Stimulated activated CD8-positive, alpha-beta memory T cell treated with anti-CD3 and anti-CD28 coated beads, Interleukin-12 subunit alpha, Interleukin-12 subunit beta, amount 100 ng/mL, for 1 hour (primary cell): ENCODE results near the gene MACF1.

Experiments
- DNase-seq: peaks from one replicate; pipeline ENCODE4 v3.0.0-alpha.2; 2020; ENCODE audit warnings: low read depth

MACF1 gene

DNA sequence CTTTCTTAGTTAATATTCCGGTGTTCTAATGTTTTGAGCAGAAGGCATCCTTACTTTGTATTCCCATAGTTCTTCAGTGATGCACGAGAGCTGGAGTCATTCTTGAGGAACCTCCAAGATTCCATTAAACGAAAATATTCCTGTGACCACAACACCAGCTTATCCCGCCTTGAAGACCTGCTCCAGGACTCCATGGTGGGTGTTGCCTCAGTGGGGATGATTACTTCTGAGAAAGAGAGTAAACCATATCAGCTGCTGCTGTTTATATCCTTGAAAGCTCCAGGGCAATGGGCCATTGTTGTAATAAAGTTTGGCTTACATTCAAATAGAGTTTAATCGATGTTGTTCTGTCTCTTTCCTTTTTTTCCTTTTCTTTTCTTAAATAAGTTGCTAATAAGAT is 93.1 kb downstream of the MACF1 start:
- DNase-seq, result no peak

DNA sequence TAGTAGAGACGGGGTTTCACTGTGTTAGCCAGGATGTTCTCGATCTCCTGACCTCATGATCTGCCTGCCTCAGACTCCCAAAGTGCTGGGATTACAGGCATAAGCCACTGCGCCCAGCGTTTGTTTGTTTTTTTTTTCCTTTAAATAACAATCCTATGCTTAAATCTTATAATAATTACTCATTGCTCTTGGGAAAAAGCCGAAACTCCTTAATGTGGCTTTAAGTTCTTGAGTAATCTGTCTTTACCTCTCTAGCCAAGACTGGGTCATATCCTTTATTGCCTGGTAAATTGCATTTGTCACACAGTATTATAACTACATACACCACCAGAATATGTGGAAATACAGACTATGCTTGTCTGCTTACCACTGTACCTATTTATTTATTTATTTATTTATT is 97.1 kb downstream of the MACF1 start:
- DNase-seq, result no peak

DNA sequence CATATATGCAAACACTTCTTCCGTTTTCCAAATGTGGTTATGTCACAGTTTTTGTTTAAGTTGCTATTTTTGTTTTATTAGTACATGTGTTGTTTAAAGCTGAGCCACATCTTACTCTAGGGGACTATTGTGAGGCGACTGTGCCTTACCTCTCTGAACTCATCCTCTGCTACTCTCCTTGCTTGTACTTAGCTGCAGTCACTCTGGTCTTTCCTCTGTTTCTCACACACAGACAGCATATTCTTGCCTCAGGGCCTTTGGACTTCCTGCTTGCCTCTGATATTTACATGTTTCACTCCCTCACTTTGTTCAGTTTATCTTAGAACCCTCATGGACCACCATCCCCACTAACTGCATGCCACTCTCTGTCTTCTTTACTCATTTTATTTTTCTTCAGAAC is 101.1 kb downstream of the MACF1 start:
- DNase-seq, result no peak

DNA sequence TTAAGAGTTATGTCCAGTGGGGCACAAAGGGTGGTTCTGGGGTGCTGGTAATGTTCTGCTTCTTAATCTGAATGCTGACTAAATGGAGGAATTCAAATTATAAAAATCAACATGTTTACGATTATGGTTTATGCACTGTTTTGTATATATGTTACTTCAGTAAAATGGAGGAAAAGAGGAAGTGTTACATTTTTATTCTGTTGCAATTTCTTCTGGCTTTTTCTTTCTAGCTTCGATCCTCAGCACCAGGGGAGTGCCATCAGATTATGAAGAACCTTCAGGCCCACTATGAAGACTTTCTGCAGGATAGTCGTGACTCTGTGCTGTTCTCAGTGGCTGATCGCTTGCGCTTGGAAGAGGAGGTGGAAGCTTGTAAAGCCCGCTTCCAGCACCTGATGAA is 105.5 kb downstream of the MACF1 start:
- DNase-seq, result no peak

DNA sequence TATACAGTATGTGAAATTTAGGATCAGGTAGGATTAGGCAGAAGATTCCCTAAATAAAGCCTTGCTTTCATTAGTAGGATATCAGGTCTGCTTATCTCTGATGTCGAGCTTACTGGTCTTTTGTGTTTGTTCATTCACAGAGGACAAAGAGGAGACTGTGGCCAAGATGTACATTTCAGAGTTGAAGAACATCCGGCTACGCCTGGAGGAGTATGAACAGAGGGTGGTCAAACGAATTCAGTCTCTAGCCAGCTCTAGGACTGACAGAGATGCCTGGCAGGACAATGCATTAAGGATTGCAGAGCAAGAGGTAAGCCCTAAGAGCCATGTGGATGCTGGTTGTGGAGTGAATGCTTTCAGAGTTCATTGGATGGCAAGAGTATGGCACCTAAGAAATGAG is 106.2 kb downstream of the MACF1 start:
- DNase-seq, result no peak

DNA sequence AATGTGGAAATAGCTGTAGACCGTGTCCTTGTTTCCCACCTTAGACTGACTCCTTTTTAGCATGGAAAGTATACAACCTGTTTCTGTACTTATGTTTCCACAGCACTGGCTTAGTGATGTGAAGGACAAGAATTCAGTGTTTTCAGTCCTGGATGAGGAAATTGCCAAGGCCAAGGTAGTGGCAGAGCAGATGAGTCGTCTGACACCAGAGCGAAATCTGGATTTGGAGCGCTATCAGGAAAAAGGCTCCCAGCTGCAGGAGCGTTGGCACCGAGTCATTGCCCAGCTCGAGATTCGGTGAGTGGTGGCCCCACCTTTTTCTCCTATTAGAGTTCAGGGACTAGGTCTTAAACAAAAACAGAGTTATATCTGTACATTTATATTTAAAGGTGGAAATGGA is 112.6 kb downstream of the MACF1 start:
- no peak for DNase-seq

DNA sequence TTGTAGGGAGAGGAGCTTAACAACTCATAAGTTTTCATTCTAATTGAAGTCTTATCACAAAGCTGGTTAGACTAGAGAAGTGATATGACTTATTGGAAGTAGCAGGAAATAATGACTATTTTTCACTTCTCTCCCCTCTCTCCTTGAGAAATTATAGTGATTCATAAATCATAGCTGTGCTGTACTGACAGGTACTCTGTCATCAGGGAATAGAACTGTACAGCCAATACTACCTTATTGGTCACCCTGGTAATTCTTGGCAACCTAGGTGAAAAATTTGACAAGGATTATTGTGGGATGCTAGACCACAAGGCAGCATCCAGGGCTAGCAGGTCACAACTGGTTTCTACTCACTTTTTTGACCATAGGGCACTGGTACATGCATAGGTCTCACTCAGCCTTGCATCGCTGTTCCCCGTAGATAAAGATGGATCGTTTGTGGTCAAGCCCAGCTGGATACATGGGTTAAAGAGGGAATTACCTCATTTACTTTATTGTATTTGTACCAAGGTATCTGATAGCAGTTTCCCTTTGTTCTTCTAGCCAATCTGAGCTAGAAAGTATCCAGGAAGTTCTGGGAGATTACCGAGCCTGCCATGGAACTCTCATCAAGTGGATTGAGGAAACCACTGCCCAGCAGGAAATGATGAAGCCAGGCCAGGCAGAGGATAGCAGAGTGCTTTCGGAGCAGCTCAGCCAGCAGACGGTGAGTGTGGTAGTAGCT is 113.6 kb downstream of the MACF1 start:
- DNase-seq, result no peak

DNA sequence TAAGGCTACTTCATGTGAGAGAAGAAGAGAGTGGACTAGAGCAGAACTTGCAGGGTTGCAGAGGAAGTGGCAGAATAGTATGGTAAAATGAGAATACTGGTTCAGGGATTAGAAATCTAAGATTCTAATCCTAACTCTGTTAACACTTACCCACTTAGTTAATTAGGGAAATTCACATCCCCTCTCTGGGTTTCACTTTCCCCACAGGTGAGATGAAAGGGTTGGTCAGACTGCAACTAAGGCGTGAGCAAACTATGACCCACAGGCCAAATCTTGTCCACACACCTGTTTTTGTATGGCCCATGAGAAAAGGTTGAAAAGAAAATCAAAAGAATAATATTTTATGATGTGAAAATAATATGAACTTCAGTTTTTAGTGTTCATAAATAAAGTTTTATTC is 117.5 kb downstream of the MACF1 start:
- no peak for DNase-seq

DNA sequence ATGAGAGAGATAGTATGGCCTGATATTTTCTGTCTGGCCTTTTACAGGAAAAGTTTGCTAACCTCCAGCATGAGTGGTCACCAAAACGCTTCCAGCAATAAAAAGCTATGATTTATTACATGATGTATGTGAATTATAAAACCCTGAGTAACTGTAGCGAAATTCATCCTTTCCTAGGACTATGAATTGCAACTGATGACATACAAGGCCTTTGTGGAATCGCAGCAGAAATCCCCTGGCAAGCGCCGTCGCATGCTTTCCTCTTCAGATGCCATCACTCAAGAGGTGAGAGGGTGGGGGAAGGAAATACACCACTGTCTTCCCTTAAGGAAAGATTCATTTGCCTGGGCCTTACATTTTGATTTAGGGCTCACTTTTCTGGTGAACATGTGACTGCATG is 117.9 kb downstream of the MACF1 start:
- DNase-seq, result no peak

DNA sequence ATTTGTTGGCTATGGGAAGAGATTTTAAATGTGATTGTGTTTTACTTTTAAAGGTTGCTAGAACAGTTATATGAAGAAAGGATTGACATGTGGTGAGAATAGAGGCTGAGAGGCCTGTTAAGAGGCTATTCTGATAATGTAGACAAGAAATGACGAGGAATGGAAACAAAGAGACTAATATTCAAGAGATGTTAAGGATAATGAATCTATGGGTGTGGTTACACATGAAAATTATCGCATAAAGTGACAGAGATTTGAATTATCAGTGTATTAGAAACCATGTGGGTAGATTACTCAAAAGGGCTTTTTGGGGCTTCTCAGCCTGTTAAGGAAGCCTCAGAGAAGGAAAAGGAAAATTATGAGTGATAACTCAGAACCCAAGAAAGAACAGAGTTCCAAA is 120.4 kb downstream of the MACF1 start:
- DNase-seq, result no peak

DNA sequence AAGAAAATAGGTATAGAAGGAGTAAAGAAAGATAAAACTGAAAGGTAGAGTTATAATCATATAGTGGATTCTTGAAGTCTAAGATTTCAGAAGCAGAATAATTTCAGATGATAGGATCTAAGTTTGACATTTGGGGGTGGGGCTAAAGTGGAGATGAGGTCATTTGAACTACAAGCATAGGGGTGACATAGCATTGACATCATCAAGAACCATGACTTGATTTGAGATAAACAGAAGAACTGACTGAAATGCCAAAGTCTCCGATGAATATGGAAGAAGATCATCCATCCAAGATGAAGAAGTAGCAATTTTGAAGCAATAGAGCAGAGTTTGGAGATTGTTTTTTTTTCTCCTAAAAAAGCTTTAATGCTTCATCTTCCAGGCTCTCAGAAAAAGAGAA is 122.3 kb downstream of the MACF1 start:
- no peak for DNase-seq

DNA sequence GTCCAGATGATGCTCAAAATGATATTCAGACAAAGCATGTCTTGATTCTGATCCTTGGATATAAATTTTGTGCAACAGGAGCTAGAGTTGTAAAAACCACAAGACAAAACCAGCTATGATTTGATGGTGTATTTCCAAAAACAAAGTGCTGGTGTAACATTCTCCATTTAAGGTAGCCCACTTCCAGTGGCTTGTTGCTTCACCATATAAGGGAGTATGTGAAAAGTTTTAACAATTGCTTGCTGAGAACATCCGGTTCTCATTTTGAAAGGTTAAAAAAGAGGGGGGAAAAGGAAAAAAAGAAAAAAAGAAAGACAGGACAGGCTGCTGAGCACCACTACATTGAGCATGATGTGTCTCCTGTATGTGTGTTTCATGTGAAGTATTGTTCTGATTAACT is 123.6 kb downstream of the MACF1 start:
- DNase-seq, result no peak

DNA sequence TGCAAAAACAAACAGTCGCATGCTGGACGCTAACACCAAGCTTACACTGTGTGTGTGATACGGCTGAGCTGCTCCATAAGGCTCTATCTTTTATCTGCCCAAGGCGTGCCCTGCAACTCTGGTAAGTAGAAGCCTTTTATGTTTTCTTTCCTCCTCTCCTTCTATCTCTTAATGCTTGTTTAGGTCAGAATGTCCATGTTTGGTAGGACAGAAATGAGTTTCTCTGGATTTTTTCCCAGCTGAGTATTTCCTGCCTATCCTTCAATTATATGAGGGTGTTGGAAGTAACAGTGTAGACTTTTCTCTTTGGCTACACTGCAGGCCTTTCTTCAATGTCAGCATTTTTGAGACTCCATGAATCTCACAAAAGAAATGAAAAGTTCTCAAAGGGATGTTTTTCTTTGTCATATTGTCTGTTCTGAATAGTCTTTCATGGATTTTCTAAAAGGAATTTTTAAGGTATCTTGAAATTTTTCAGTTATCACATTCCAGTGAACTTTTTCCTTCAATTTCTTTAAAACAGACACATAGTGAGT is 124.2 kb downstream of the MACF1 start:
- DNase-seq, result no peak

DNA sequence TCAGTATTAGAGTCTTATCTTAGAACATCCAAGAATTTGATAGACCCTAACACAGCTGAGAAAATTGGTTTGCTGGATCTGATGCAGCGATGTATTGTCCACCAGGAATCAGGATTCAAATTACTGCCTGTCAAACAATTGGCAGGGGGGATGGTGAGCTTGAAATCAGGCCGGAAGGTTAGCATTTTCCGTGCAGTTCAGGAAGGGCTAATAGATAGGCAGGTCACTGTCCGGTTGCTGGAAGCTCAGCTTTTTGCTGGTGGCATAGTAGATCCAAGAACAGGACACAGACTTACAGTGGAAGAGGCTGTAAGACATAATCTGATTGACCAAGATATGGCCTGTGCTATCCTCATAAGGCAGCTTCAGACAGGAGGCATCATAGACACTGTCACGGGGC is 127.2 kb downstream of the MACF1 start:
- no peak for DNase-seq

DNA sequence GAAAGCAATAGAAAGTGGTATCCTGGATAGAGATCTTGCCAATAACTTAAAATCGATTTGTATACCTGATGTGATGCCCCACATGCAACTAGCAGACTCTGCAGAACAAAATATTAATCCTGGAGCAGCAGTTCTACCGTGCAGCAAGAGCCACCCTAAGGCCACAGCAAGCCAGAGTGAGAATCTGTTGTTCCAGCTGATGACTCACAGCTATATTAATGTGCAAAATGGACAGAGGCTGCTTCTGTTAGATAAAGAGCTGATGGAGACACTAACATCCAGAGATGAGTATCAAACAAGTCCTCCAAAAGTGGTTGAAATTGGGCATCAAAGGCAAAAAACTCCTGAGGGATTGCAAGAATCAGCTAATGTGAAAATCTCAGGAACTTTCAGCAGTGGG is 127.8 kb downstream of the MACF1 start:
- no peak for DNase-seq

DNA sequence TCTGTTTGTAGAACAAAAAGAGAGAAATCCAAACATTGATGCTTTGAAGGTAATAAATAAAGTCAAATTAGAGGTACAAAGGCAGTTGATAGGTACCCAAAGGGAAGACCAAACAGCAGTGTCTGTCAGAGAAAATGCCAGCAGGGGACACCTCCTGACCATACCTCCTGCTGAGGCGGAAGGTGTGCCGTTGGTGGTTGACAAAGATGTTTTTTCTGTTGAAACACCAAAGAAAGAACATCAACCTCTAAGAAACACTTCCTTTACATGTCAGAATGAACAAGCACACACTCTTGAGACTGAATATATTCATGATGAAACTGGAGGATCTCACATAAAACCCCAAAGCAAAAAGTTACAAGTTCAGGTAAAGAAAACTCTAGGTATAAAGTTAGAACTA is 128.3 kb downstream of the MACF1 start:
- DNase-seq, result no peak

DNA sequence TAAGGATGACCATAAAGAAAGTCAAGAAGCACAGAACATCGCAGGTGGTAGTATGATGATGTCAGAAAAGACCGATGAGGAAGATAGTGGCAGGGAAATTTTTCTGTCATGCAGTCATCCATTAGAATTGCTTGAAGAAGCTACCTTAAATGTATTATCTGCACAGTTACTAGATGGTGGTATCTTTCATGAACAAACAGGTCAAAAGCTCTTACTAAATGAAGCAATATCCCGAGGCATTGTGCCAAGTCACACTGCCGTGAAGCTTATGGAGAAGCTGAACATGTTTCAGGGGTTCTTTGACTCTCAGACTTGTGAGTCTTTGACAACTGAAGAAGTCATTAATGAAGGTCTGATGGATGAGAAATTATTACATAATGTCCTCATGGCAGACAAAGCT is 128.8 kb downstream of the MACF1 start:
- no peak for DNase-seq

DNA sequence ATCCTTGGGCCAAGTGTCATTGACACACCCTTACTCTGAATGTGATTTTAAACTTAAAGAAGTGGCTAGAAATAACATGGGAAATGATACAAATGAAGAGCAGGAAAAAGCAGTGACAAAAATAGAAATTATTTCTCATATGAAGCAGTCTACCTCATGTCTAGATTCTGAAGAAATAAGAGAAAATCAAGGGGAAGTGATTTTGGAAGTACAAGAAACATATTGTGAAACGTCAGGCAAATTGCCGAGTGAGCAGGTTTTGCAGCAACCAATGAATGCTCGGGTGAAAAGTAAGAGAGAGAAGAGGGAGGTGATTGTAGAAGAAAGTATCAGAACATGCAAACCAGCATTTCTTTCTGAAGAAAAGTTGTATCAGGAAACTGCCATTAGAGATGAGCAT is 130.7 kb downstream of the MACF1 start:
- DNase-seq, result no peak

DNA sequence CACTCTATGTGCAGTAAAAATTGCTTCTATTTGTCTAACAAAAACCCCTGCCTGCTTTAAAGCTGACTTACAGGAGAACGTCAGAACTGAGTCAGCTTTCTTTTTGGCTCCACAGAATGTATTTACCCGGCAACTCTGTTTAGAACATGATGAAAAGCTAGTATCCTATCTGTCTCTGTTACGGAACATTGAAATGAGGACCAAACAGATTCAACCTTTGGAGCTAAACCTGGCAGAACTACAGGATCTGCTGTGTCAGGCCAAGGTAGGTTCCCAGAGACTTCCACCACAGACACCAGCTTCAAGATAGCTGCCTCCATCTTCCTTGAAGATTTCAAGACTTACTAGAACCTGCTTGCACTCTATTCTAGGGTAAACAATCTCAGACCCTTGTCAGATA is 132.6 kb downstream of the MACF1 start:
- no peak for DNase-seq

DNA sequence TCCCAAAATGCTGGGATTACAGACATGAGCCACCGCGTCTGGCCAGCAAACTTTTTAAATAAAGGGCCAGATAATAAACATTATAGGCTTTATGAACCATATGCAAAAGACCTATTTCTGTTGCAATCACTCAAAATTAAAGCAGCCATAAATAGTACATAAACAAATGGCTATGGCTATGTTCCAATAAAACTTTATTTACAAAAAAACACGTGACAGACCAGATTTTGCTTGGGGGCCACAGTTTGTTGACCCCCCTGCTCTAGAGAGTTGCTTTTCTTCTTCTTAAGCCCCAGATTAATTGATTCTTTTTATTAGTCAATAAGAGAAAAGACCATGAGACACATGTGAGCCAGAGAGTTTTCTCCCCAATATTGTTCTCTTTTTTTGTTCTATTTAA is 138.3 kb downstream of the MACF1 start:
- DNase-seq, result no peak

DNA sequence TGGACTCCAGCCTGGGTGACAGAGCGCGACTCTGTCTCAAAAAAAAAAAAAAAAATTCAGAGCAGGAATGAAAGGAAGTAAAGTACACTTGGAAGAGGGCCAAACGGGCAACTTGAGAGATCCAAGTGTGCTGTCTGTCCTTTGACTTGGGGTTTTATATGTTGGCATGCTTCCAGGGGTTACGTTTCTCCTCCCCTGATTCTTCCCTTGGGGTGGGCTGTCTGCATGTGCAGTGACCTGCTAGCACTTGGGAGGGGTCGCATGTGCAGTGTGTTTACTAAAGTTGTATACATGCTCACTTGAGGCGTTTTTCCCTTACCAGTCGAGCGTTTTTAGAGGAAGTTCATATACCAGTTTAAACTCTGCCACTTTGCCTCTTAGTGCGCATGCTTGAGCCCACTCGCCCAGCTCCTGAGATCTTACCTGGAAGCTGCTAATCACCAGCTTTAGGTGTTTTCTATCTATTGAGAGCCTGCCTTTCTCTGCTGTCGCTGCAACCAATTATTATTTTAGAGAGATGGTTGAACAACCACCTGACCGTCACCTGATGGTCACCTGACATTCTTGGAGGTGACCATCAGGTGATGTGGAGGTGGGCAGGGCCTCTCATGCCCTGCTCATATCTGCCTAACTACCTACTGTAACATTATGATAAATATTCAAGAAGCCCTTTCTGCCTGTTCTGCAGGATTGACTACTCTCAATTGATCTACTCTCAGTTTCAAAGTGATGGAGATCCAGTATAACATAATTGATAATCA is 140.1 kb downstream of the MACF1 start:
- DNase-seq, result no peak

DNA sequence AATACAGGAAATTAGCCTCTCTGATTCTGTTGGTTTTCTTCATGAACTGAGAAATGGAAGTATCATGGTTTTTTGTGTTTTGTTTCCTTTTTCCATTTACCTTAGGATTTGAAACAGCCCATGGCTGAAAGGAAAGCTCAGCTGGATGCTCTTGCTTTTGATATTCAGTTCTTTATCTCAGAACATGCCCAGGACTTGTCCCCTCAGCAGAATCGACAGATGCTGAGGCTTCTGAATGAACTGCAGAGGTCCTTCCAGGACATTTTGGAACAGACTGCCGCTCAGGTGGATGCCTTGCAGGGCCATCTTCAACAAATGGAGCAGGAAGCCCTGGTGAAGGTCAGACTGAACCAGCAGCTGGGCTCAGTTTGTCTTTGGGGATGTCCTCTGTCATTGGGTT is 142.4 kb downstream of the MACF1 start:
- no peak for DNase-seq

DNA sequence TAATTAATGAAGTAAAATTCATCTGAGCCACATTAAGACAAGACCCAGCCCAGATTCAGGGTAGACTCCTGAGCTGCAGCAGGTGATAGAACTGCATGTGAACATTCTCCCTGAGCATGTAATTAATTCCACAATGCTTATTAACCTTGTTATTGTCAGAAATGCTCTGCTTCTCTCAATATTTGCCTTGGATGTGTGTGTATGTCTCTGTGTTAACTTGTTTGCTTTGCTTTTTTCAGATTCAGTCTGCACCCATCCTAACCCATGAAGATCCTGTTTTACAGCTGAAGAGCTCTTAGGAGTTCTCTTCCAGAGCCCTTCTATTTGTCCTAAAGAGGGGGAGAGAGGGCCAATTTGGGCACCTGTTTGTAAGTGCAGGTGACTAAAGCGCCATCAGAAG is 143.8 kb downstream of the MACF1 start:
- no peak for DNase-seq

DNA sequence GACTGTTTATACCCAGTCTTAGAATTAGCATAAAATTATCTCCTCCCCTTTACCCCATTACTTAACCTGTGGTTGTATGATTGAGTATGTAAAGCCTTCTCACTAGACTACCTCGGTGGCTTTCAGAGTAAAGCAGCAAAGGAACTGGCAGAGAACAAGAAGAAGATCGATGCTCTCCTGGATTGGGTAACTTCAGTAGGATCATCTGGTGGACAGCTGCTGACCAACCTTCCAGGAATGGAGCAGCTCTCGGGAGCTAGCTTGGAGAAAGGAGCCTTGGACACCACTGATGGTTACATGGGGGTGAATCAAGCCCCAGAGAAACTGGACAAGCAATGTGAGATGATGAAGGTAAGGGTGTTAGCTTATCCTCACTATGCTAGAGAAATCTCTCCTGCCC is 148.4 kb downstream of the MACF1 start:
- no peak for DNase-seq
